Stimulated activated CD8-positive, alpha-beta memory T cell treated with anti-CD3 and anti-CD28 coated beads, Interleukin-7, amount 100 ng/mL, for 1 hour (primary cell): Measurements from ENCODE around the gene GRN.
"Not testable (repeated sequence)": the region's sequence is repeated elsewhere in the genome, so short reads cannot be mapped to it uniquely, and the experiment has no call there.

Experiments used
- DNase-seq, 2 donors: peaks; one replicate each; pipeline ENCODE4 v3.0.0-alpha.2; 2020; ENCODE audit warnings: low read depth in 2 of 2

Gene GRN

DNA sequence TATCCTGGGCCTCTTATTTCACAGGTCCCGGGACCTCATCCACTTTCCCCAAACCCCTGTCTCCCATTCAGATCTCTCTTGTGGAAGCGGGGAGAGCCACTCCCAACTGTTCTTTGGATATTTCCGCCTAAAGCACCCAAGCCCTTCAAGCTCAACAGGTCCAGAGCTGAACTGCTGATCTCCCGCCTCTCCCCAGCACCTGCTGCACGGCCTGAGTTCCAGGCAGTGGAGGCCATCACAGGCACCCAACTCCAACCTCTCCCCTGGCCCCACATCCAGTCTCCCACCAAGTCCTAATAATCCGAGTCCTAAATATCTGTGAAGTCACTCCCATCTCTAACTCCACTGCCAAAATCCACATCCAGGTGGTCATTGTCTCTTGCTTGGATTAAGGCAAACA is 37.8 kb downstream of the GRN start:
- no peak for DNase-seq

DNA sequence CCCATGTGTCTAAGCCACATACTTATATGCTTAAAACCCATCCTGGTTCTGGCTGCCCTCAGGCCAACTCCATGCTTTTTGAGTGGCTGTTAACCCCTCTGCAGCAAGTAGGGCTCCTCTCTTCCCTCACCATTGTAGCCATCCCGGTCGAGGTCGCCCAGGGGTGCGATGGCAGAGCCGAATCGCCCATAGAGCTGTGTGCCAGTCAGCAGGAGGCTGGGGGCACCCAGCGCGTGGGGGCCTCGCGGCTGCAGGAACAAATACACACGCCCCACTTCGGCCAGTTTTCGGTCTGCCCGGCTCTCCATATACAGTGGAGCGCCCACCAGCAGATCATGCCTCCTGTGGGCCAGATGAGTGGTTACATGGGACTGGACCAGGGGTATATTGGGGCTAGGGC is 38.3 kb downstream of the GRN start:
- DNase-seq = no peak

DNA sequence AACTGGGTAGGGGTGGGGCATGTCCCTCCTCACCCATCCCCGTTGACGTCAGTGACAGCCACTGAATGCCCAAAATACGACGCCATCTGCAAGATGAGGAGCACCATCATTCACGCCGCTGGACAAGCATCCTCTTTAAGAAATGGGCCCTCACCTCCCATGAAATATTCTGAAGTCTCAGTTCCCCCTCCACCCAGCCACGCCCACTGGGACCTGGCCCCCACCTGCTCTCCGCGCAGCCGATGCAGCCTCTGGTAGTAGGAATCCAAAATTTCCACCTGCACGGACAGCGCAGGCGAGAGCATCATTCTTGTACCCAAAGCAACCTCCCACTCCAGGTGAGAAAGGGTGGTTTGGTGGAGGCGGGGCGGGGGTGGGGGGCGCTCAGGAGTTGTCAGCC is 38.8 kb downstream of the GRN start:
- no peak for DNase-seq

DNA sequence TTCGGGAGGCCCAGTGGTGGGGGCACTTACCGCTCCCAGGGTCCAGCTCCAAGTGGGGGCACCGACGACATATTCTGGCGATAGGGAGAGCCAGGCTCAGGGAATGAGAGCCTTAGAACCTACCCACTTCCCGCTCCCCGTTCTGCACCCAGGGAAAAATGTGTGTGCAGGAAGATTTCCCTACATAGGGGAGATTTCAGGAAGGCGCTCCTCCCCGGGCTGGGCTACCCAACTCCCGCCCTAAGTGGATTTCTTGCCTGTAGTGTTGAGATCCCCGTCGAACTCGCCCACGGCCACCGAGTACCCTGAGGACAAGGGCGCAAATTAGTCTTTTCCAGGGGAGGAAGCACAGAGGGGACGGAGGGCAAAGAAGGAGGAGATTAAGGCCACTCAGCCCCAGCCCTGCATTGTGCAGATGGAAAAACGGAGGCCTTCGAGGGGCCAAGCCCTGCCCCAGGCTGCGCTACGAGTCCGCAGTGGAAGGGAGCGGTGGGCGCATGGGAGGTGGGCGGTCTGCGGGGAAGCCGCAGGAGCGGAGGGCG is 39.2 kb downstream of the GRN start:
- DNase-seq = no peak

DNA sequence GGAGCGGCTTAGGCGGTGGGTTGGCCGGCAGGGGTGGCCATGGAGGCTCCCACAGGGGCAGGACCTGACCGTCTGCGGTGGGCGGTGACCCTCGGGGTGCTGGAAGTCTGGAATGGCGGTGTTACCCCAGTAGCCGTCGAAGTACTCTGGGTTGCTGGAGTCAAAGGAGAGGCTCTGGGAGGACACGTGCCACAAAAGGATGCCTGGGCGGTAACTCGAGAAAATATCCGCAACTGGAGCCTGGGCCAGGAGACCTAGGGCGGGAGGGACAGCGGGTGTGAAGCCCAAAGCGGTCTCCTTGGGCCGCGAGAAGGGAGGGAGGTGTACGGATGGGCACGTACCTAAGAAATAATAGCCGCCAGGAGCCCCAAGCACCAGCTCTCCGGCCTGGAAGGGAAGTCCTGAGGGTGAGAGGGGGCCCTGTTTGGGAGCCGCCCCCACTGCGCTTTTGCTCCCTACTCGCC is 39.8 kb downstream of the GRN start:
- no peak for DNase-seq

DNA sequence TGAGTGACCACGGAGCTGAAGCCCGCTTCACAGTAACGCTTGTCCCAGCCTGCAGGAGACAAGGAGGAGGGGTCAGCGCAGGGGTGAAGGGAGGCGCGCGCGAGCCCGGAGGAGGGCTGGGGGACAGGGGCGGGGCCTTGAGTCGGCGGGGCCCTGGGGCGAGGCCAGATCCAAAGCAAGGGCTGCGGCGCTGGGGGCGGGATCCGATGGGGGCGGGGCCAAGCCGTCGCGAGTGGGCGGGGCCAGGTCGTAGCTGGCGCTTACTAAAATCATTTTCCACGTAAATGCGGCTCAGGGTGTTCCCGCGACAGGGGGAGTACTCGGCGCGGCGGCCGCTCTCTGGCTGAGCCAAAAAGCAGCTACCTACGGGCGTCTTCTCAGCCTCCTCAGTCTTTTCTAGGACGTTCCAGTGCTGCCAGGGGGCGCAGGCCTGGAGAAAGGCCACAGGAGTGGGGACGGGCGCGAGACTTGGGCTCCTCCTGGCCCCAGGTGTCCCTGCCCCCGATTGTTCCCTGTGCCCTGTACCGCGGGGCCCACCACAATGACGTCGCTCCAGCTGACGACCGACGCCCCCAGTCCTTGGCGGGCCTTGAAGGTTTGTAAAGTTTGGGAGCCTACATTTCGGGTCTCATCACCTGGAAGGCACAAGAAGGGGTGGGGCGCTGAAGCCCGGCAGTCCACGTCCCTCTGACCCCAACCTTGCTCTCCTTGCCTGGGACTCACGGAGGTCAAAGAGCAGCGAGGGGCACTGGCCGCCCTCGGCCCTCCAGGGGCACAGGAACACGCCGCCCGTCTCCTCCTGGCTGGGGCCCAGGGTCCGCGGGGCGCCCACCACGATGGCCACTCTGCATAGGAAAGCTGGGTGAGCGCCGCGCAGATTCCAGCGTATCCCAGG is 40.4 kb downstream of the GRN start:
- DNase-seq = peak; percentile 56 to 70

DNA sequence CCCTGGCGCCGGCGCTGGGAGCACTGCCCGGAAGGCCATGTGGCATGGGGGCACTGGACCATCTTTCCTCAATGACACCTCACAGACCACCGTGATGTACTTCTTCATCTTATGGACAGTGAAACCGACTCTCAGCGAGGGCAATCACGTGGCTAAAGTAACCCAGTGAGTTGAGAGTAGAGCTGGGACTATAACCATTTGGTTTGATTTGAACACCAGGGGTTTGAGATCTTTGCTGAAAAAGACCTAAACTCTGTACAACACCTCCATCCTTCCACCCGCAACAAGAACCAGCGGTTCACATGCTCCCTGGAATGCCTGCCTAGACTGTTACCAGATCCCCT is 41.1 kb downstream of the GRN start:
- DNase-seq = no peak

DNA sequence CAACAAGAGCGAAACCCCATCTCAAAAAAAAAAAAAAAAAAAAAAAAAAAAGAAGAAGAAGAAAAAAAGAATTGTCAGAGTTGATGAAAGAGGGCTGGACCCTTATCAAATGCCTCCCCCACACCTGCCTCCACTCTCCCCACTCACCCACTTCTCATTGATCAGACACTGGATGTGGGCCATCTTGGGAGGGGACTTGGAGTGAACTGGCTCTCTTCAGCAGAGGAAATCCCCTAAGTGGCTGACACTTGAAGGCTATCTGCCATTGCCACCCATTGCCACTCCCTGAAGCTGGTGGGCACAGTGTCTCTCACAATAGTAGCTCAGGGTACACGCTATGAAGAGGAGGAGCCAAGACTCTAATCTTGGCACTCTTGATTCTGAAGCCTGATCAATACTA is 42.7 kb downstream of the GRN start:
- no peak for DNase-seq

DNA sequence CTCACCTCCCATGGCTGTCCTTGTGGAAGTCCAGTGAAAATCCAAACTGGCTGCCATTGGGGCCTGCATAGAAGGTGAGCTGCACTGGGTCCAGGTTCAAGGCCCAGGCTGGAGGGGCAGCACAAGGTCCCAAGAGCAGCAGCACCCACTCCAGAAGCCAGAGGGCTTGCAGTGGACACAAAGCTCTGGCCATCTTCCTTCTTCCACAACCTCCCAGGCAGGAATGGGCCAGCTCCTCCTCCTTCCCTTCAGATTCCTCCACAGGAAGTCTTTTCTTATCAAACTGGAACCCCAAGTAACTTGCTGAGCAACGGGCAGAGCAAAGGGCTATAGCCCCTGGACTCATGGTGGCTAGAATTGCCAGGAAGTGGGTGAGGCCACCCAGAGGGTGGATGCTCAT is 44.2 kb downstream of the GRN start, which contains the start of gene ITGA2B:
Gene ITGA2B, minus strand, starts transcription at position 369 of the 400 bp plus-strand sequence. Its CDS starts 176 bp downstream, at position 193.
- no peak for DNase-seq

DNA sequence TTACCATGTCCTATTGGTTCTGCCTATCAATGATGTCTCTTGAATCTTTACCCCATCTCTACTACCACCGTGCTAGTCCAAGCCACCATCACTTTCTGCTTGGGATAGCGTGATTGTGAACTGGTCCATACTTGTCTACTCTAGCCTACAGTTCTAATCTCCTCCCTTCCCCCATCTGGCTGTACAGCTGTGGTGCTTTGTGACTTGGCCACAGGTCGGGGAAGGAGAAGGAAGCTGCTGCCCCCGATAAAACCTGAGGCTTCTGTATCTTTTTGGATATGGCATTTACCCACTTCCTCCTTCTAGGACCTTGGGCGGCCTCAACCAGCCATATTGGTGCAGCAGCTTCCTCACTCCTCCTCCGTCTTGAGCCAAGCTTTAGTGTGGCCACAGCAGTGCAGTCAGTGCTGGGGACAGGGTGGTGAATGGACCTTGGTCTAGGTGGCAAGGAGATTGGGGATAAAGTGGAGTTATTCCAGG is 44.7 kb downstream of the GRN start:
- no peak for DNase-seq

DNA sequence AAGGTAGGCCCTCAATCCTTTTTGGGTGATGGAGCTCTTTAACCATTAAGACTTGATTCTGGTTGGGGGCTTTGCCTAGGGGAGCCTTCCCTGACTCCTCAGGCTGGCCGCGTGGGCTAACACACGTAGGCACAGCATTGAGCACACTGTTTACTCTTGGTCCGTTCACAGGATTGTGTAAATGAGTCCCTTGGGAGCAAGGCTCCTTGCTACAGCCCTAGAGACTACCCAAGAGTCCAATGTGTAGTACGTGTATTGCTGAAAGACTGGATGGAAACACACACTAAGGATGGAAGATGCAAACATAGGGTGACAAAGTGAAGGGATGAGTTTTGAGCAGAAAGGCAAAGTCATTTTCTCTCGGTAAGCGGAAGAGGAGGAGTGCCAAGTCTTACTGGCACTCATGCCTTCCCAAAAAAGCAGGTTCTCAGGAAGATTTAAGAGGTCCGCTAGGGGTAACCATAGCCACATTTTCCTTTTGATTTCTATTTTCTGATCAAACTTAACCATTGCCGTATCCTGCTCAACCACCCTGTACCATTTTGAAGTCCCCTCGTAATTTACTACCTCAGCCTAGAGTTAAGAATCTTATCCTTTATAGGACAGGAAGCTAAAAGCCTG is 45.3 kb downstream of the GRN start:
- no peak for DNase-seq

DNA sequence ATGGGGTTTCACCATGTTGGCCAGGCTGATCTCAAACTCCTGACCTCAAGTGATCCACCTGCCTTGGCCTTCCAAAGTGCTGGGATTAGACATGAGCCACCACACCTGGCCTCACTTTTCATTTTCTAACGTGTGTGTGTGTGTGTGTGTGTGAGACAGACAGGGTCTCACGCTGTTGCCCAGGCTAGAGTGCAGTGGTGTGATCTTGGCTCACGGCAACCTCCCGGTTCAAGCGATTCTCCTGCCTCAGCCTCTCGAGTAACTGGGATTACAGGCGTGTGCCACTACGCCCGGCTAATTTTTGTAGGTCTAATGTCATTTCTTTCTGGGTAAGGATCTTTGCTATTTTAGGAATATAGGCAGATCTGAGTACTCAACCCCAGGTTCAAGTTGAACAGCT is 49.0 kb downstream of the GRN start:
- DNase-seq = not testable (repeated sequence)

DNA sequence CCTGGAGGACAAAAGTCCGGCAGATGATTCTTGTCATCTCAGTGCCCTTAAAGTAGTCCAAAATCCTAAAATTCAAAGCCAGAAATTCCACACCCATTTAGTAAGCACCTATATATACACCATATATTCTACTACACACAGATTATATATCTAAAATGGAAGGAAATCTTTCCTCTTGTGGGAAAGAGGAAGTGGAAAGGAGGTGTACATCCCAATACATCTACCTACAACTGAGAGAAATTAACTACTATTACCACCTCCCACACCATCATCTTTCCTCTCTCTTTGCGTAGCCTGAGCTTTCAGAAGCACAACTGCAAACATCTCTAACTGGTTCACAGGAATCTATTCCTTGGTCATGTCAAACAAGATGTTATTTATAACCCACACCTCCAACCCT is 49.7 kb downstream of the GRN start:
- no peak for DNase-seq

DNA sequence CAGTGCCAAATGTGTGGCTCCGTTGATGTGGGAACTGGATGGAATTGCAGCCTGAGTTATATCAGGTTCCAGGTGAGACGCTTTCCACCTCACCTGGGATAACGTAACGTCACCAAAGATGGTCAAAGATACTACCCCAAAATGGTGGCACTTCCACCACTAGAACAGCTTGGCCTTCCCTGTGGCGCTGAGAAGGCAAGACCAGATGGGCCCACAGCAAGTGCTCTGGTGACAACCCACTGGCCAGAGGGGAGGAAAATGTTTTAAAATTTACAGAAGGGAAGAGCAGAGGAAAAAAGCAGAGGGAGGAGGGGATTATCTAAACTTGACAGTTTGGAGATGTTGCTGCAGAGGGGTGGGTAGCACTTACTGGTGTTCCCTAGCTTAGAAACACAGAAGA is 51.8 kb downstream of the GRN start:
- DNase-seq = no peak

DNA sequence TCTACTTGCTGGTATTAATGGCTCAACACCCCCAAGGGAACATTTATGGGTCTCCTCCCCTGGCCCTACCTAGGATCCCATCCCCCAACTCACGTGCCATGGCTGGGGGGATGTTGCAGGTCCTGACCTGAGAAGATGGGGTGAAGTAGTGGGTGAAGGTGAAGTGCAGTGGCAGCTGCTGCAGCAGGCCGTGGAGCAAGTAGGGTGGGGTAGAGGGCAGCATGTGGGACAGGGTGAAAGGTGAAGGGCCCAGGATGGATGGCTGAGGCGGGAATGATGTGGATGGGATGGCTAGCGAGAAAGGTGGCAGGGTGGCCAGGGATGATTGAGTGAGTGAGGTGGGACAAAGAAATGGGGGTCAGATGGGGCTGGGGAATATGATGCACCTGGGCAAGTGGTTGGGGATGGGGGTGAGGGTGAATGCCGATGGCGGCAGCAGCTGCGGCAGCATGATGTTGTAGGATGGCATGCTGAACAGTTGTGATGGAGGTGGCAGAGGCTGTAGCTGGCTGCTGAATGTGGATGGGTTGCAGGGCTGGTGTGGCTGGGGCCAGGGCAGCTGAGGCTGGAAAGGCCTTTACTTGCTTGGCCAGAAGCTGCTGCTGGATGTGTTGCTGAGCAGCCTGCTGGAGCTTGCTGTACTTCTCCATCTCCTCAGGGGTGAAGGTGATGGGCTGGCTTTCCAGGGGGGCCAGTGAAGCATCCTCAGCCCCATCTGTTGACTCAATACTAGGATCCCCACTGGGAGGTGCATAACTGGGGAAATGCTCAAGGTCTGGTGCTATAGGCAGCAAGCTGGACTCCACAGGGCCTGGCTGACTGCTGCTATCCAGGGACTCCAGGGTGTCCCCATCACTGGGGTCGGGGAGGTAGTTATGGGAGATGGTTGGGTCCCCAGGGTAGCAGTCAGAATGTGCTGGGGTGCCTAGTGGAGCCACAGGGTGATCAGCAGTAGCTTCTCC is 52.7 kb downstream of the GRN start:
- no peak for DNase-seq

DNA sequence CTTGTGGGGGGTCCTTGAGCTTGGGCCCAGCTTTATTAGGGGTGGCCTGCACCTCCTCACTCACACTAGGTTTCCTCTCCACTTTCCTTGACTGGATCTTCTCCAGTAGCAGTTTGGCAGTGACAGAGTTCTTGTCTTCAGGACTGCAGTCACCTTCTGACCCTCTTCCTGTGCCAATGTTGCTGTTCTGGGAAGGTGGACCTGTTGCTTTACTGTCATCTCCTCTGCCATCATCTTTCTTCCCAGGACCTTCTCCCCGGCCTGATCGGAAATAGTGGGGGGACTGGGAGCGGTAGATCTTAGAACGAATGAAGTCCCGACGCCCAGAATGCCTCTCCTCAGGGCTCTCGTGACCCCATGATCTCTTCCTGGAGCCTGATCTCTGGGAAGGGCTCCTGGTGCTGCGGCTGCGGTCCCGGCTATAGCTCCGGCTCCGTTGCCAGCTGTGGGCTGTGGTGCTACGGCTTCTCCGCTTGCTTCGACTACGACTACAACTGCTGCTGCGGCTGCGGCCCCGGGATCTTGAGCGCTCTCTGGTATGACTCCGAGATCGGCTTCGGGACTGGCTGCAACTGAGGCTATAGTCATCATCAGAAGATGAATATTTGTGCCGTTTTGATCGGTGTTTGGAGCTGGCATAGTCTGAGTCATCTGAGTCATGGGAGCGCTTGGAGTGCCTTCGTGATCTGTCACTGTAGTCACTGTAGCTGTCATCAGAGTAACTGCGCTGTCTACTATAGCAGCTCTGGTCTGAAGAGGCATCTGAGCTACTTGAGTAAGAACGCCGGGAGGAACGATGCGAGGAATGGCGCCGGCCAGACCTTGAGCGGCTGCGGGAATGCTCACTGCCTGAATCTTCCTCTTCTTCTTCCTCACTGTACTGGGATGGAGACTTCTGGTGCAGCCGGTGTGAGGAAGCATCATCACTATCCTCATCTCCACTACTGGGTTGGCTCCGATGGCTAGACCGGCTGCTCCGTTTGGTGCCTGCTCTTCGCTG is 53.9 kb downstream of the GRN start:
- no peak for DNase-seq

DNA sequence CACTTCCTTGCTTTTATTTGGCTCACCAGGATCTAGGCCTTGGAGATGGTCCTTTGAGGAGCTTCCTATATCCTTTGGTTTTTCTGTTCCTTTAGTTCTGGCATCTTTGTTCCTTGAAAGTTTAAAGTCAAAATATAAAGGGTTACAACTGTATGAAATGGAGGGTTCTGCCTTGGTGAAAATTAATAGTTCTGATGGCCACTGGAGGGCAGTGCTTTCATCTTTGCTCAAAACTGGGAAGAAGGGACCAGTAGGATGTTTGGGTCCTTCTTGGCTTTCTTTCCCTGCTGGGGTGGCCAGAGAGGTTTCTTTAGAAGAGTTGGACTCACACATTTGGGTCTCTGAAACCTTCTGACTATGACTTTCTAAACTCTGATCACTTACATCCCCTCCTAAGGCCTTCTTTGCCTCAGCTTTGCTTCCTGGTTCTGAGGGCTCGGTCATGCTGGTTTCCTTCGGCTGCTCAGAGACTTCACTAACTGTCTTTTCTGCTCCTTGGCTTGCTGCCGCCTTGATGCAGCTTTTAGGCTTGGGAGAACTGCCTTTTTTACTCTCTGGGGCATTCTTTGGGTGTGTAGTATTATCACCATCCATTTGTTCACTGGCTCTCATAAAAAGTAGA is 55.2 kb downstream of the GRN start:
- no peak for DNase-seq
